GM15510 (cell line): ENCODE measurements around the gene TRIML1.

Source experiments
- POLR2A ChIP-seq: IDR thresholded peaks from 3 replicates; pipeline ENCODE4 v1.6.1; 2011; ENCODE audit warnings: borderline replicate concordance; ENCODE audit not compliant: insufficient read length; ENCODE audit errors: extremely low read depth

TRIML1 gene

GRCh38 chr4:188139141-188139540, at the start of gene TRIML1:
Gene TRIML1, plus strand, starts transcription at chr4:188139441. Its CDS starts 118 bp downstream, at chr4:188139559.
- no peak for TF ChIP-seq POLR2A

- TF ChIP-seq POLR2A: no peak
Observed at GRCh38 chr4:188092824-188093223, 46.4 kb upstream of the TRIML1 start.

- no peak for TF ChIP-seq POLR2A
Observed at GRCh38 chr4:188106454-188106853, 32.8 kb upstream of the TRIML1 start.

GRCh38 chr4:188107931-188108843, 31.1 kb upstream of the TRIML1 start:
- no peak for TF ChIP-seq POLR2A

GRCh38 chr4:188109157-188109755, 30.0 kb upstream of the TRIML1 start, which contains the start of gene TRIML2:
Gene TRIML2, minus strand, starts transcription at chr4:188109603. Its CDS starts 4,235 bp downstream, at chr4:188105368.
- no peak for TF ChIP-seq POLR2A

- TF ChIP-seq POLR2A: no peak
Observed at GRCh38 chr4:188110036-188110435, 29.2 kb upstream of the TRIML1 start.

GRCh38 chr4:188110741-188111471, 28.3 kb upstream of the TRIML1 start:
- TF ChIP-seq POLR2A: no peak

GRCh38 chr4:188111955-188112354, 27.3 kb upstream of the TRIML1 start:
- no peak for TF ChIP-seq POLR2A

- no peak for TF ChIP-seq POLR2A
Observed at GRCh38 chr4:188113156-188113555, 26.1 kb upstream of the TRIML1 start.

GRCh38 chr4:188117631-188118324, 21.5 kb upstream of the TRIML1 start:
- no peak for TF ChIP-seq POLR2A

- no peak for TF ChIP-seq POLR2A
Observed at GRCh38 chr4:188121530-188121929, 17.7 kb upstream of the TRIML1 start.

GRCh38 chr4:188127214-188127874, 11.9 kb upstream of the TRIML1 start:
- TF ChIP-seq POLR2A: no peak

GRCh38 chr4:188130355-188130754, 8.9 kb upstream of the TRIML1 start:
- no peak for TF ChIP-seq POLR2A

- no peak for TF ChIP-seq POLR2A
Observed at GRCh38 chr4:188132232-188132631, 7.0 kb upstream of the TRIML1 start.
